Activated naive CD4-positive, alpha-beta T cell treated with anti-CD3 and anti-CD28 coated beads, Interleukin-2, amount 50 U/mL, for 16 hours (primary cell): ENCODE data around the gene BUB3.

ENCODE experiments used
- DNase-seq: peaks from one replicate; pipeline ENCODE4 v3.0.0-alpha.2; 2020

Gene BUB3

GRCh38 chr10:123154092-123154710 lies at the start of gene BUB3:
Gene BUB3, plus strand, starts transcription at chr10:123154402. Its CDS starts 516 bp downstream, at chr10:123154918.
- peak; percentile 93 for DNase-seq

- DNase-seq = no peak
Measured at GRCh38 chr10:123109466-123109865, 44.7 kb upstream of the BUB3 start.

- DNase-seq = no peak
Measured at GRCh38 chr10:123117644-123118417, 36.4 kb upstream of the BUB3 start.

- DNase-seq = no peak
Measured at GRCh38 chr10:123119081-123119480, 35.1 kb upstream of the BUB3 start.

- no peak for DNase-seq
Measured at GRCh38 chr10:123126246-123126645, 28.0 kb upstream of the BUB3 start.

GRCh38 chr10:123129618-123130271 lies 24.5 kb upstream of the BUB3 start:
- no peak for DNase-seq

- peak; percentile 87 for DNase-seq
Measured at GRCh38 chr10:123132576-123133477, 21.4 kb upstream of the BUB3 start.

- no peak for DNase-seq
Measured at GRCh38 chr10:123133541-123134342, 20.5 kb upstream of the BUB3 start.

GRCh38 chr10:123134343-123134914 lies 19.8 kb upstream of the BUB3 start:
- DNase-seq = no peak

- DNase-seq = no peak
Measured at GRCh38 chr10:123134915-123135414, 19.2 kb upstream of the BUB3 start.

- peak; percentile 54 for DNase-seq
Measured at GRCh38 chr10:123135415-123136141, 18.6 kb upstream of the BUB3 start, which contains the start of gene HMX3. Gene HMX3, plus strand, starts transcription at chr10:123135970. Its CDS starts 81 bp downstream, at chr10:123136051.

GRCh38 chr10:123136221-123136805 lies 17.9 kb upstream of the BUB3 start:
- DNase-seq = no peak

- peak; percentile 34 for DNase-seq
Measured at GRCh38 chr10:123136806-123137642, 17.2 kb upstream of the BUB3 start.

GRCh38 chr10:123139165-123139520 lies 15.1 kb upstream of the BUB3 start:
- no peak for DNase-seq

GRCh38 chr10:123139521-123140163 lies 14.6 kb upstream of the BUB3 start:
- DNase-seq = peak; percentile 15

GRCh38 chr10:123140164-123140982 lies 13.8 kb upstream of the BUB3 start:
- peak; percentile 31 for DNase-seq

GRCh38 chr10:123140983-123141390 lies 13.2 kb upstream of the BUB3 start:
- DNase-seq = no peak
